GM21717 (cell line): ENCODE measurements around the gene FKBP7.
A peak's percentile ranks its signal among the peaks of the same experiment; 100 is the strongest.
"Not testable (repeated sequence)": the region's sequence is repeated elsewhere in the genome, so short reads cannot be mapped to it uniquely, and the experiment has no call there.

Source experiments
- ATAC-seq: cut with Tn5 transposase; IDR thresholded peaks from one replicate; pipeline ENCODE4 v1.9.1; 2021; ENCODE audit warnings: mild to moderate bottlenecking, moderate library complexity; ENCODE audit not compliant: unreplicated experiment

The FKBP7 gene, protein sequence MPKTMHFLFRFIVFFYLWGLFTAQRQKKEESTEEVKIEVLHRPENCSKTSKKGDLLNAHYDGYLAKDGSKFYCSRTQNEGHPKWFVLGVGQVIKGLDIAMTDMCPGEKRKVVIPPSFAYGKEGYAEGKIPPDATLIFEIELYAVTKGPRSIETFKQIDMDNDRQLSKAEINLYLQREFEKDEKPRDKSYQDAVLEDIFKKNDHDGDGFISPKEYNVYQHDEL

GRCh38 chr2:178478439-178479274, at the start of gene FKBP7:
Gene FKBP7 (minus strand): TSS chr2:178478600. CDS start chr2:178478499, 101 bp downstream.
- peak; percentile 50 for ATAC-seq

DNA sequence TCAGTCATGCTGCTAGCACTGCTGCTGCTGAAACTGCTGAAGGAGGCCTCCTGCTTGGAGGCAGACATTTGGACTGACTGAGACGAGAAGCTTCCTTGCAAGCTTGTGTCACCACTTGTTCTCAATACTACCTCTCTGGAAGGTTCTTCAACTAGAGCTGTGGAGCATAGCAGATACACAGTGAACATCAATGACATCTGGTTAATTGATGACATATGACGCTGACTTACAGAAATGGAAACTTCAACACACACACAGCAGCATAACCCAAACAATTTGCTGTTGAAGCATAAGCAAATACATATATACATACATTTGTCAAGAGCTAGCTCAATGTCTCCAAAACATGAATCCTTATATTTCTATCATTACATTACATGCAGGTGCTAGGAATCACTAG, 49.2 kb upstream of the FKBP7 start:
- no peak for ATAC-seq

- ATAC-seq = no peak
These were observed 47.9 kb upstream of the FKBP7 start for GRCh38 chr2:178526256-178526655.

DNA sequence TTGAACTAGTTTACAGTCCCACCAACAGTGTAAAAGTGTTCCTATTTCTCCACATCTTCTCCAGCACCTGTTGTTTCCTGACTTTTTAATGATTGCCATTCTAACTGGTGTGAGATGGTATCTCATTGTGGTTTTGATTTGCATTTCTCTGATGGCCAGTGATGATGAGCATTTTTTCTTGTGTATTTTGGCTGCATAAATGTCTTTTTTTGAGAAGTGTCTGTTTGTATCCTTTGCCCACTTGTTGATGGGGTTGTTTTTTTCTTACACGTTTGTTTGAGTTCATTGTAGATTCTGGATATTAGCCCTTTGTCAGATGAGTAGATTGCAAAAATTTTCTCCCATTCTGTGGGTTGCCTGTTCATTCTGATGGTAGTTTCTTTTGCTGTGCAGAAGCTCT, 47.1 kb upstream of the FKBP7 start:
- not testable (repeated sequence) for ATAC-seq

GRCh38 chr2:178525010-178525409, 46.6 kb upstream of the FKBP7 start:
- not testable (repeated sequence) for ATAC-seq

DNA sequence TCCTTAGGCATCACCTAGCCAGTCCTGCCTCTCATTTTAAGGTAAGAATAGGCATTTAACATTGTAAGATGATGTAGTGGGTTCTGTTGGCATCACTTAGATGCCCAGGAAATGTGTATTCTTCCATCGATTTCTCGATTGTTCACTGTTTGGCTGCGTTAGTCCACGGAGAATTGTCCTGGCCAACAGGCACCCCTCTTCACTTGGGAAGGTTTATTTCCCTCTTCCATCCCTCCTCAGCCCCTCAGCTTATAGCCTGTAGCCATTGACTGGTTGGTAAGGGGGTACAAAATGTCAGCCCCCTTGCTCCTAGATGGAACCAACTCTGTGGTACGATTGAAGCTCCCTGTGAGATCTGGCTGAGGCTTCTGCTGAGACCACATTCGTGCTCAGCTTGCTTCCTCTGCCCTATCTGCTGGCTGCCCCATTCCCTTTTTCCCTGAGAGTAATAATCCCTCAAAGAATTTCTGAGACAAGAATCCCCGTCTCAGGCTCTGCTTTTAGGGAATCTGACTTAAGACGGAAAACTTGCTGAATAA, 45.3 kb upstream of the FKBP7 start:
- peak; percentile 8 for ATAC-seq

GRCh38 chr2:178522950-178523595, 44.7 kb upstream of the FKBP7 start:
- ATAC-seq = peak; percentile 95

GRCh38 chr2:178521304-178522150, 43.1 kb upstream of the FKBP7 start:
- no peak for ATAC-seq

DNA sequence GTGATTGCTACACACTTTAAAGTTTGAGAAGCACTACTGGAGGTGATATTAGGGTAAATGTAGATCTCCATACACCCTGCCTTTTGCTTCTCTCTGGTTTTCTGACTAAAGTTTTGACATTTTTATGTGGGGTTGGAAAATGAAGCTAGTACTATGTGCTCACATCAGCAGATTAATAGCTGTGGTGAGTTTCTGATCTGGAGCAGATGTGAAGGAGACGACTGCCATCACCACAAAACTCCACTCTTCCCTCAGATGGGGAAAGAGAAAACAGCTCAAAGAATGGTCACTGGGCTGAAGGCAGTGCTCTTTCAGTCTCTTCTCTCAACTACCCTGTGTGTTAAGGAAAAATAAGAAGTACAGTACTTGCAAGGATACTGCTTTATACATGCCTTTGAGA, 39.1 kb upstream of the FKBP7 start:
- no peak for ATAC-seq

DNA sequence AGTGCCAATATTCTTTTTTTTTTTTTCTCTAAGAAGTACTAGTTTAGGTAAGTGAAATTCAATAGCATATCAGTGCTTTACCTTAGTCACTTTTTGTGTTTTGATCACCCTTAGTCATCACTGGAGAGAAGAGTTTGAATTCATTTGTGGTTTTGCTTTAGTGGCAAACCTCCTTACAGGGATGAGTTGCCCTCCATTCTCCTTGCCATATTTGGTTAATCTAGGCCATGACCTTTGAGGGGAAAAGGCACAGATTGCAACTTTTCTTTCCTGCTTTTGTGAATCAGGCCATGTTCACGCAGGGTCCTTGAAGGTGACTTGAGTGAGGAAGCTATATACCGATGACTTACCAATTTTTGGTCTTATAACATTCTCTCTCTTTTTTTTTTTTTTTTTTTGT, 36.3 kb upstream of the FKBP7 start:
- ATAC-seq = peak; percentile 63

DNA sequence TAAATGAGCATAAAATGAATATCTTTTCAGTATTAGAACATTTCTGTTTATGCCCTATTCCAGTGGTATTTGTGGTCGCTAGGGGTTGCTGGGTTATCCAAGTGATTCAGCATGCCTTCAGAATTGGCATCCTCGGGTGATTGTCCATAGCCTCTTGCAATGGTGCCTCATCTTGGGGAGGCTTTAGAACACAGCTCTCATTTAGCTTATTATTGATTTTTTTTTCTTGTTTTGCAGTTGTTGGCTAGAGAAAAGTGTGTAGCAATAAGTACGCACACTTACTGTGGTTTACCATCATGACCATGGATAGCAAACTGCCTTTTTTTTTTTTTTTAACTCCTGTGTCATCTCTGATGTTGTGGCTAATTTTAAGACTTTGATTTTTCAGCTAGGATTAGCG, 35.5 kb upstream of the FKBP7 start:
- no peak for ATAC-seq

DNA sequence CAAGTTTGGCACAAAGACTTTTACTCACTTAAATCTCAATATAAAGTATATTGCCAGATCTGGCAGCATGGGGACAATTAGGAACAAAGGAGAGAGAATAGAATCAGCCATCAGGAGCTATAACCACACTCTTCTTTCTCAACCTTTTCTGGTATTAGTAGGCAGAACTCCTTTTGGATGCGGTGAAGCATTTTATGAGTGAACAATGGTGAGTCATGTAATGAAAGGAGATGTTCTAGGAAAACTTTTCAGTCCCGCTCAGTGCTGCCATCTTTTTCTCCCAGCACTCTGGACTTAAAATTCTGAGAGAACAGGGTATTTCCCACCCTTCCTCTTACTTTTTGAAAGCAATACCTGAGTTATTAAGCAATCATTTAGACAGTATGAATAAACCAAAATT, 34.1 kb upstream of the FKBP7 start:
- ATAC-seq = no peak

GRCh38 chr2:178510384-178510783, 32.0 kb upstream of the FKBP7 start:
- ATAC-seq = no peak

DNA sequence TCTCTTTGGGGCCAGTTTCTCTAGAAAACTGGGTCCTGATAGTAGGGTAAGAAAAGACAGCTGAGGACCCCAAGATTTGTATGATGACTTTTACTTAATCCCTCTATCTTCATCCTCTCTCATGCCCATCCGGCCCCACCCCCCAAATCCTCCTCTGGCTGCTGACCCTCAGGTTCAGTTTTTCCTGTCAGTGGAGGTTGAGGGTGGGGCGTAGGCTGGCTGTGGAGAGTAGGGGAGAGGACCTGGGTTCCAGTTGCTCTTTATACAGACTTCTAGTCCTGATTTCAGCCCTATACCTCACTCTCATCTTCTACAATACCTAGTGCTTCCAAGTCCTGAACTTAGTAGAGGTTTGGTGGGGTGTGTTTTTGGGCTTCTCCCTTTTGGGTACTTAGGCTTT, 30.2 kb upstream of the FKBP7 start:
- no peak for ATAC-seq

- ATAC-seq = no peak
These were observed 28.5 kb upstream of the FKBP7 start for GRCh38 chr2:178506949-178507348.

GRCh38 chr2:178506524-178506923, 28.1 kb upstream of the FKBP7 start:
- no peak for ATAC-seq

DNA sequence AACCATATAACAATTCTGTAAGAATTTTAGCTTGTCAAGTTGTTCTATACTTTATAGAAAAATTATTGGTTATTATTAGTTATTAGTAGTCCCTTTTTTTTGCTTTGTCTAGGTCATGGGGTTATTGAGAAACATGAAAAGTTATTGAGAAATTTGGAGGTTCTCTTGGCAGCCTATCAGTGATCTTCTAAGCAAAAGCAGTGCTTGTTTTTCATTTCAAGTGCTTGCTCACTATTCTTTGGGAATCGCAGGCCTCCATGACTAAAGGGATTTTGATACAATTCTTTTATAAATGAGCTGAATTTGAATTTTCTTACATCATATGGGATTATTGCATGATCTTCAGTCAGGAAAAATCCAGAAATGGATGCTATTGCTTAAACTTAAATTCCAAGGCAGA, 27.7 kb upstream of the FKBP7 start:
- ATAC-seq = no peak

- ATAC-seq = no peak
These were observed 24.4 kb upstream of the FKBP7 start for GRCh38 chr2:178502751-178503150.

DNA sequence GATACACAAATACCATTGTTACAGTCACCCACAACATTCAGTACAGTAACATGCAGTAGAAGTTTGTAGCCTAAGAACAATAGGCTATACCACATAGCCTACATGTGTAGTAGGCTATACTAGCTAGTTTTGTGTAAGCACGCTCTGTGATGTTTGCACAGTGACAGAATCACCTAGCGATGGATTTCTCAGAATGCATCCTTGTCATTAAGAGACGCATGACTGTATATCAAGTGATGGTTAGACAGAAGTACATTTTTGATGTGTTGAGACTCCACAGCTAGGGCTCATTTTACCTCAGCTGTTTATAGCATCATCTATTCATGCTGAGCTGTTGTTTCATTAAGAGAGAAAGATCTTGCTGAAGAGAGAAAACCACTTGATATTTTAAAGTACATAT, 21.2 kb upstream of the FKBP7 start:
- ATAC-seq = no peak

- no peak for ATAC-seq
These were observed 19.7 kb upstream of the FKBP7 start for GRCh38 chr2:178498137-178498536.

GRCh38 chr2:178496049-178496448, 17.6 kb upstream of the FKBP7 start:
- ATAC-seq = no peak
